Posterior vena cava (tissue), 2 donors: Measurements from ENCODE around the gene C17orf58. TPM values are rescaled to one million over a fixed set of nuclear protein-coding genes. Genes with fewer than 3 reads are reported as not detected.
"Not testable (repeated sequence)": the region's sequence is repeated elsewhere in the genome, so short reads cannot be mapped to it uniquely, and the experiment has no call there.

Experiments
- DNase-seq: peaks from one replicate; pipeline ENCODE4 v3.0.0-alpha.2; 2020; ENCODE audit warnings: low spot score
- intact Hi-C, 2 donors: fragments of 100-400 bp; cut with DNase I; formaldehyde crosslinking; loops; one replicate each; pipeline versions ENCODE4 v1.14.1 to v1.14.2; 2022 to 2023
- long read RNA-seq, 2 donors: library from polyadenylated mRNA; unstranded; transcript quantifications; one replicate each; pipeline ENCODE4 v2.0.0, GENCODE V29; 2020 to 2021
- total RNA-seq, 2 donors: library from RNA; stranded (reverse); fragmentation: NEBNext Ultra II Directional; extraction: Animal tissue kit (Norgen Biotek cat#: 25700); gene quantifications; one replicate each; pipeline ENCODE4 v1.2.1, GENCODE V29; 2021
- donor health status: DM: yes; HTN: yes; CAD: no.
- donor health status: DM: yes; HTN: yes; CAD: no.

Gene C17orf58
- 10 to 100 TPM in 1 of 2 donors, 1 to 10 TPM in 1; 7.3 to 21.9 TPM for total RNA-seq
- long read RNA-seq, donor 1, transcript C17orf58-204 (4 exons, 2,065 nt), result major isoform, 5 of 16 reads
- long read RNA-seq, donor 1, partial matches to known transcripts, result 3 of 16 reads
- long read RNA-seq, donor 1, other reads (novel, unspliced or antisense), result 1 of 16 reads
- long read RNA-seq, donor 2, partial matches to known transcripts, result 4 of 10 reads
- long read RNA-seq, donor 2, other reads (novel, unspliced or antisense), result 2 of 10 reads

DNA sequence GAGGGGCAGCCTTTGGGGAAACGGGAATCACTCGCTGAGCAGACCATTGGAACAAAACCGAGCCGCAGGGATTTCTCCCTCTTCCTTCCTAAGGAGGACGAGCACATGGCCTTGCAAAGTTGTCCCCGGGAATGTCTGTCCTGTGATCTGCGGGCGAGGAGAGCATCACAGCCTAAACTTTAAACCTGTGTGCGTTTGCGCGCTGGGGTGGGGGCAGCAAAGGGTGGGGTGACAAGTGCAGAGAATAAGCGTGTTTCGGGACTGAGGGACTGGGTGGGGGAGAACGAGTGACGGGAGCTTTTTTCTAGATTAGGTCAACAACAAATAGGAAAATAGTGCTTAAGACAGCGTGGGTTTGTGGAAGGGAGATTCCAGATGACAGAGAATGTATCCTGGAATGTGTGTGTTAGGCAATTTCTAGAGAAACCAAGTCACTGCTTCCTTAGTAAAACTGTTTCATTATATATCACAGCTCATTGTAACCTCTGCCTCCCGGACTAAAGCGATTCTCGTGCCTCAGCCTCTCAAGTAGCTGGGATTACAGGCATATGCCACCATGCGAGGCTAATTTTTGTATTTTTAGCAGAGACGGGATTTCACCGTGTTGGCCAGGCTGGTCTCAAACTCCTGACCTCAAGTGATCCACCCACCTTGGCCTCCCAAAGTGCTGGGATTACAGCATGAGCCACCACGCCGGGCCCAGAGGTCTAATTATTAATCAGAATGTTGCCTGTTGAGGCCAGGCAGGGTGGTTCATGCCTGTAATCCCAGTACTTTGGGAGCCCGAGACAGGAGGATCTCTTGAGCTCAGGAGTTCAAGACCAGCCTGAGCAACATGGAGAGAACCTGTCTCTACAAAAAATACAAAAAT lies at the start of gene C17orf58:
TSS of gene C17orf58 (minus strand) at position 169 of the 871 bp plus-strand sequence. CDS start 271 bp downstream, outside the sequence.
- DNase-seq, intact Hi-C loops: not testable (repeated sequence)

- intact Hi-C loops, result no loop called here
- DNase-seq, result no peak
These were observed 40.3 kb upstream of the C17orf58 start for GRCh38 chr17:68036304-68037147.

- DNase-seq, result peak; percentile 97
- intact Hi-C loops, result no loop called here
These were observed 39.4 kb upstream of the C17orf58 start, which contains the start of gene KPNA2 for GRCh38 chr17:68035523-68036303. KPNA2 (plus strand) TSS chr17:68035735; CDS start chr17:68037133, 1,398 bp downstream.

DNA sequence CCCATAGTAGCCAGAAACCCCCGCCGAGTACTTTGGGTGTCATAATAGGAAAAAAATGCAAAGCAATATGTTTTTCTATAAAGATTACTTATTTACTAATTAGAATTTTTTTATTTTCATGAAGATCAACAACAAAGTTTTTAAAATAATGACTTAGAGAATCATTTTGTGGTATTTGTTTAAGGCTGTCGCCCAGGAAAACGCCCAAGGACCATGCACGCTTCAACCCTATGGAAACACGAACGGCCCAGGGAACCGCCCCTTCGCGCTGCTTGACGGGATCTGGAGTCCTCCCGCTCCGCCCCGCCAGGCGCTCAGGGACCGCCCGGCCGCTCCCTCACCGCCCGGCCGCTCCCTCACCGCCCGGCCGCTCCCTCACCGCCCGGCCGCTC lies 38.9 kb upstream of the C17orf58 start:
- intact Hi-C loops, result no loop called here
- peak; percentile 97 for DNase-seq

DNA sequence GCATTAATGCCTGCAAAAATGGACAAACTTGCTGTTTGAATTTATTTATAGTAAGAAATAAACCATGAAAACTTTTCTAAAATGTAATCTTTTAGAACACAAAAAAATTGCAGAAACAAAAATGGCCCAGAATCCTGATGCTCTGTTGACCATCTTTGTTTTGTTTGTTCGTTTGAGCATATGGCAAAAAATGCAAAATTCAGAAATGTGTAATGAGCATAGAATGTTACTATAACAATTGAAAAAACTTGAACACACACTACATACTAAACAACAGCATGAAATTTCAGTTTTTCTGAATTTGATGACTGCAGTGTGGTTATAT lies 38.1 kb upstream of the C17orf58 start:
- no peak for DNase-seq
- intact Hi-C loops, result no loop called here

- no peak for DNase-seq
- intact Hi-C loops, result no loop called here
These were observed 37.6 kb upstream of the C17orf58 start for GRCh38 chr17:68033636-68034451.

- intact Hi-C loops, result no loop called here
- no peak for DNase-seq
These were observed 33.4 kb upstream of the C17orf58 start for GRCh38 chr17:68029512-68030215.

DNA sequence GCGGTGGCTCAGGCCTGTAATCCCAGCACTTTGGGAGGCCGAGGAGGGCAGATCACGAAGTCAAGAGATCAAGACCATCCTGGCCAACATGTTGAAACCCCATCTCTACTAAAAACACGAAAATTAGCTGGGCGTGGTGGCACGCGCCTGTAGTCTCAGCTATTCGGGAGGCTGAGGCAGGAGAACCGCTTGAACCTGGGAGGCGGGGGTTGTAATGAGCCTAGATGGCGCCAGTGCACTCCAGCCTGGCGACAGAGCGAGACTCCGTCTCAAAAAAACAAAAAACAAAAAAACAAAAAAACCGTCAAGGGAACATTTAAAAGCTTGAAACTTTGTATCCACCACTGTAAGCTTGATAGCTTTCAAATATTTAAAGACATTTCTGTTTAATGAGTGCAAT lies 26.3 kb upstream of the C17orf58 start:
- intact Hi-C loops, DNase-seq: not testable (repeated sequence)

- intact Hi-C loops, result no loop called here
- no peak for DNase-seq
These were observed 25.7 kb upstream of the C17orf58 start for GRCh38 chr17:68021963-68022362.

GRCh38 chr17:68020791-68021190 lies 24.5 kb upstream of the C17orf58 start:
- intact Hi-C loops, DNase-seq: not testable (repeated sequence)

DNA sequence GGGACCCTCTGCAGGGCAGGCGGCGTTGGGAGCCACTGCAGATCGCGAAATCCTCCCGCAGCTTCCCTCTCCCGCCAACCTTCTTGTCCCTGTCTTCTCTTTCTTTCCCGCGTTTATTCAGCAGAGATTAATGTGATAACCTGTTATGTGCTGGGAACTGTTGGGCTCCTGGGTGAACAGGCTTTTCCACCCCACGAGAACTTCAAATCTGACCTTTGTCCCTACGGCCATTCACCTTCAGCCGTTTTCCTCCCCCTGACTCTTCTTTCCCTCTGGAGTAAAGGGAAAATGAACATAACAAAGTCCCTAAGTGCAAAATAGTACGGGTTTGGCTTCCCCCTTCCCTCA lies 24.1 kb upstream of the C17orf58 start:
- DNase-seq, result no peak
- intact Hi-C loops, result no loop called here

- intact Hi-C loops, result no loop called here
- DNase-seq, result peak; percentile 99
These were observed 23.6 kb upstream of the C17orf58 start for GRCh38 chr17:68019675-68020408.

- intact Hi-C loops, result no loop called here
- DNase-seq, result no peak
These were observed 23.0 kb upstream of the C17orf58 start for GRCh38 chr17:68019336-68019674.

- intact Hi-C loops, DNase-seq: not testable (repeated sequence)
These were observed 22.2 kb upstream of the C17orf58 start for GRCh38 chr17:68018493-68018892.

- DNase-seq, result no peak
- intact Hi-C loops, result no loop called here
These were observed 20.6 kb upstream of the C17orf58 start for GRCh38 chr17:68016838-68017237.

DNA sequence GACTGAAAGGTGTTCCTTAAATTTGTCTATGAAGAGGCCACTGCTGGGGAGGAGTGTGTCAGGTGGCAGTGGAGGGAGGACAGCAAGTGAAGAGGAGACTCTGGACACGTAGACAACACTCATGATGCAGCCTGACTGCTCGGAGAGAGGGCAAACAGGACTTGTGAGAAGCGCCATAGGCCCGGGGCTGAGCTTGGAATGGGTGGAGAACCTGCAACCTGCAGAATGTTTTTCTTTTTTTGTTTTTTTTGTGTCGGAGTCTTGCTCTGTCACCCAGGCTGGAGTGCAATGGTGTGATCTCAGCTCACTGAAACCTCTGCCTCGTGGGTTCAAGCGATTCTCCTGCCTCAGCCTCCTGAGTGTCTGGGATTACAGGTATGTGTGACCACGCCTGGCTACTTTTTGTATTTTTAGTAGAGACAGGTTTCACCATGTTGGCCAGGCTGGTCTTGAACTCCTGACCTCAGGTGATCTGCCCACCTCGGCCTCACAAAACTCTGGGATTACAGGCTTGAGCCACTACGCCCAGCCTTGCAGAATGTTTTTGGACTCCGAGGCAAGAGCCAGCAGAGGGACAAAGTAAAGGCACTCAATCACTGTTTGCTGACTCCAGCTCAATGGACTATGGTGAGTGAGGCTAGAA lies 18.9 kb upstream of the C17orf58 start:
- no peak for DNase-seq
- intact Hi-C loops, result no loop called here

DNA sequence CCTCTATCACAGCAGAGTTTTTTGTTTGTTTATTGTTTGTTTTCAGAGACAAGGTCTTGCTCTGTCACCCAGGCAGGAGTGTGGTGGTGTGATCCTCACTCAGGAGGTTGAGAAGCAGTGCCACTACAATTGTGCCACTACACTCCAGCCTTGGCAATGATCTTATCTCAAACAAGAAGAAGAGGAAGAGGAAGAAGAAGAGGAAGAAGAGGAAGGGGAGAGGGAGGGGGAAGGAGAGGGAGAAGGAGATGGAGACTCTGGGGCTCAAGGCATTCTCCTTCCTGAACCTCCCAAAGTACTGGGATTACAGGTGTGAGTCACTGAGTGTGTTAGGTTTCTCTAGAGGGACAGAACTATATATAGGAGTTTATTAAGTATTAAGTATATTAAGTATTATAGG lies 17.1 kb upstream of the C17orf58 start:
- DNase-seq, result no peak
- intact Hi-C loops, result no loop called here
